Fibroblast of lung (primary cell): ENCODE data around the gene KCTD2. TPM values are rescaled to one million over a fixed set of nuclear protein-coding genes. Genes with fewer than 3 reads are reported as not detected.

Source experiments
- DNase-seq, 2 donors: peaks; one replicate each; pipeline versions ENCODE4 v3.0.0 to v3.0.0-alpha.2; 2010; ENCODE audit warnings: low read depth in 2 of 2
- H2AFZ ChIP-seq: 2 replicates; pipeline ENCODE4 v1.5.1; 2012; ENCODE audit warnings: low read length, control low read depth, inconsistent platforms
- H3K27ac ChIP-seq: 2 replicates; pipeline ENCODE4 v1.5.1; 2011; ENCODE audit warnings: low read length, control low read depth; ENCODE audit not compliant: insufficient read depth
- H3K27me3 ChIP-seq: 2 replicates; pipeline ENCODE4 v1.5.1; 2011; ENCODE audit warnings: mild to moderate bottlenecking, low read length; ENCODE audit not compliant: control insufficient read depth, insufficient read depth
- H3K36me3 ChIP-seq: 2 replicates; pipeline ENCODE4 v1.5.1; 2011; ENCODE audit warnings: low read length; ENCODE audit not compliant: control insufficient read depth, insufficient read depth
- H3K4me1 ChIP-seq: 2 replicates; pipeline ENCODE4 v1.5.1; 2011; ENCODE audit warnings: low read length; ENCODE audit not compliant: control insufficient read depth, insufficient read depth; ENCODE audit errors: extremely low read depth
- H3K4me2 ChIP-seq: 2 replicates; pipeline ENCODE4 v1.5.1; 2011; ENCODE audit warnings: low read length, control low read depth; ENCODE audit not compliant: insufficient read depth; ENCODE audit errors: extremely low read depth
- H3K4me3 ChIP-seq, 4 experiments: fragments of 200-600 bp in 1 of 4; sonication (generic) in 1 of 4; replicated peaks in 1 of 4; 2 replicates each; pipeline ENCODE4 v1.5.1; 2011 to 2016; ENCODE audit warnings: low read length in 4 of 4, low read depth in 3 of 4, mild to moderate bottlenecking in 3 of 4, control low read depth in 2 of 4, inconsistent platforms in 1 of 4, mixed read lengths in 1 of 4; ENCODE audit not compliant: insufficient read depth in 1 of 4; ENCODE audit errors: control extremely low read depth in 1 of 4
- H3K79me2 ChIP-seq: 2 replicates; pipeline ENCODE4 v1.5.1; 2012; ENCODE audit warnings: mild to moderate bottlenecking, low read length, inconsistent platforms; ENCODE audit not compliant: control insufficient read depth, insufficient read depth
- H3K9ac ChIP-seq: 2 replicates; pipeline ENCODE4 v1.5.1; 2011; ENCODE audit warnings: mild to moderate bottlenecking, low read length, control low read depth; ENCODE audit not compliant: insufficient read depth
- H3K9me3 ChIP-seq: 2 replicates; pipeline ENCODE4 v1.5.1; 2012; ENCODE audit warnings: low read depth, low read length; ENCODE audit not compliant: control insufficient read depth, insufficient read depth
- H4K20me1 ChIP-seq: 2 replicates; pipeline ENCODE4 v1.5.1; 2011; ENCODE audit warnings: low read length; ENCODE audit not compliant: control insufficient read depth, insufficient read depth; ENCODE audit errors: extremely low read depth
- EZH2 ChIP-seq: IDR thresholded peaks from 2 replicates; pipeline ENCODE4 v1.5.1; 2012; ENCODE audit warnings: low read length, control low read depth, mild to moderate bottlenecking; ENCODE audit errors: missing control alignments
- polyA plus RNA-seq, 2 donors: library from polyadenylated mRNA; depleted of rRNA in 1 of 2; stranded (reverse) in 1 of 2; unstranded in 1 of 2; fragments of >200 nt; gene quantifications; 2 replicates each; pipeline ENCODE4 v1.2.1, GENCODE V29; 2011 to 2012; ENCODE audit warnings: missing spikeins in 1 of 2
- total RNA-seq: library from RNA; depleted of rRNA; stranded (reverse); fragments of >200 nt; gene quantifications from 2 replicates; pipeline ENCODE4 v1.2.1, GENCODE V29; 2014
- TF ChIP-seq, protein P1 (sequence below), 2 donors: IDR thresholded peaks in 1 of 2; conservative IDR thresholded peaks in 1 of 2; 1 replicate in 1 of 2; 2 replicates in 1 of 2; pipeline ENCODE4 v1.5.1; 2011 to 2012; ENCODE audit warnings: low read length in 2 of 2, control low read depth in 1 of 2, inconsistent platforms in 1 of 2, low read depth in 1 of 2, mild to moderate bottlenecking in 1 of 2

The KCTD2 gene
- total and polyA plus RNA-seq, 2 donors (not counting 1 experiment from before 2014, with no cell fraction given), result 17.7 to 29.5 TPM

DNA sequence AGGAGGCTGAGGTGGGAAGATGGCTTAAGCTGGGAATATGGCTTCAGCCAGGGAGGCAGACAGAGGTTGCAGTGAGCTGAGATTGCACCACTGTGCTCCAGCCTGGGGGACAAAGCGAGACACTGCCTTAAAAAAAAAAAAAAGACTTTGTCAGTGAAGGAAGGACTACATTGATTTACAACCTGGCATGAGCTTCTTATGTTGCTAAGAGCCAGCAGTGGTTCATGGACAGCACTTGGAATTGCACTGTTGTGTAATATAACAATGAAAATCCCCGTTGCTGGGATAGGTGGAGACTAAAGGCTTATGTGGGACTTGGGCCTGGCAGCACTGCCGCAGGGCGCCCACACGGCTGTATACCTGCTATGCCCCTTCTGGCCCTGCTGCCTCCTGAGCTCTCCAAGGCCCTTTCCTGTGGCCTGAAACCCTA is 26.6 kb downstream of the KCTD2 start:
- H3K79me2 ChIP-seq, result no peaks in the 10 kb centered on the region
- TF ChIP-seq EZH2, result no peak
- TF ChIP-seq, protein P1, sequence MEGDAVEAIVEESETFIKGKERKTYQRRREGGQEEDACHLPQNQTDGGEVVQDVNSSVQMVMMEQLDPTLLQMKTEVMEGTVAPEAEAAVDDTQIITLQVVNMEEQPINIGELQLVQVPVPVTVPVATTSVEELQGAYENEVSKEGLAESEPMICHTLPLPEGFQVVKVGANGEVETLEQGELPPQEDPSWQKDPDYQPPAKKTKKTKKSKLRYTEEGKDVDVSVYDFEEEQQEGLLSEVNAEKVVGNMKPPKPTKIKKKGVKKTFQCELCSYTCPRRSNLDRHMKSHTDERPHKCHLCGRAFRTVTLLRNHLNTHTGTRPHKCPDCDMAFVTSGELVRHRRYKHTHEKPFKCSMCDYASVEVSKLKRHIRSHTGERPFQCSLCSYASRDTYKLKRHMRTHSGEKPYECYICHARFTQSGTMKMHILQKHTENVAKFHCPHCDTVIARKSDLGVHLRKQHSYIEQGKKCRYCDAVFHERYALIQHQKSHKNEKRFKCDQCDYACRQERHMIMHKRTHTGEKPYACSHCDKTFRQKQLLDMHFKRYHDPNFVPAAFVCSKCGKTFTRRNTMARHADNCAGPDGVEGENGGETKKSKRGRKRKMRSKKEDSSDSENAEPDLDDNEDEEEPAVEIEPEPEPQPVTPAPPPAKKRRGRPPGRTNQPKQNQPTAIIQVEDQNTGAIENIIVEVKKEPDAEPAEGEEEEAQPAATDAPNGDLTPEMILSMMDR (conservative IDR thresholded peaks at IDR 0.05 in 1 of 2, IDR thresholded peaks at IDR 0.05 in 1 of 2; ENCODE audit: low read depth in 1 of 2, low read length in 2 of 2), result no peak
- H3K9me3 ChIP-seq, result no peaks in the 10 kb centered on the region
- H3K9ac ChIP-seq, result no peak overlapping the region
- no peak overlapping the region for H3K4me3 ChIP-seq
- no peaks in the 10 kb centered on the region for H3K27me3 ChIP-seq
- no peak overlapping the region for H3K27ac ChIP-seq
- H3K4me2 ChIP-seq, result no peak overlapping the region
- no peak overlapping the region for H2AFZ ChIP-seq
- no peak for DNase-seq
- peaks cover 11% of the 10 kb centered on the region for H3K4me1 ChIP-seq
- no peaks in the 10 kb centered on the region for H4K20me1 ChIP-seq
- H3K36me3 ChIP-seq, result no peaks in the 10 kb centered on the region

DNA sequence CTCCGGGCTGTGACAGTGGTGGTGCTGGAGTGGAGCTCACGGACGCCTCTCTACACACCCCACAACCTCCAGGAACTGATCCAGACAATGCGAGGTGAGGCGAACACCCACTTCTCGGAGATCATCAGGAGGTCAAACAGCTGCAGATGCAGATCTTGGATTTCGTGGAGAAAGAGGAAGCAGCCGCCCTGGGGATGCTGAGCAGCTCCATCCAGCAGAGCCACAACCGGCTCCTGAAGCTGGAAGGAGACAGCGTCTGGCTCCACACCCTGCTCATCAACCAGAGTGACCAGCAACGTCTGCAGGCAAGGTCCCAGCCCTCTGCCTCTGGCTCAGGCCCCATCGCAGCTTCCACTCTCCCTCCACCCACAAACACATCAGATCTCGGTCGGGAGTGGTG is 27.5 kb downstream of the KCTD2 start:
- no peak for DNase-seq

GRCh38 chr17:75075597-75076336 is 28.7 kb downstream of the KCTD2 start:
- Histone ChIP-seq H4K20me1 (no peaks in the 10 kb centered on the region), H3K4me2 (no peak overlapping the region), H3K4me1 (peaks cover 21% of the 10 kb centered on the region), H3K27ac (no peak overlapping the region), H3K27me3 (no peaks in the 10 kb centered on the region), H3K4me3 (no peak overlapping the region), H3K9ac (no peak overlapping the region), H3K9me3 (no peaks in the 10 kb centered on the region), H2AFZ (no peak overlapping the region), H3K36me3 (no peaks in the 10 kb centered on the region), H3K79me2 (no peaks in the 10 kb centered on the region)
- DNase-seq, result no peak
- no peak for TF ChIP-seq EZH2
- TF ChIP-seq, protein P1 (conservative IDR thresholded peaks at IDR 0.05 in 1 of 2, IDR thresholded peaks at IDR 0.05 in 1 of 2; ENCODE audit: low read depth in 1 of 2, low read length in 2 of 2), result no peak

More for the DNA sequence above, 27.5 kb downstream of the KCTD2 start:
- Histone ChIP-seq H3K36me3 (no peaks in the 10 kb centered on the region), H3K4me3 (no peak overlapping the region), H4K20me1 (no peaks in the 10 kb centered on the region), H3K9ac (no peak overlapping the region), H3K27ac (no peak overlapping the region), H3K27me3 (no peaks in the 10 kb centered on the region), H2AFZ (no peak overlapping the region), H3K4me2 (no peak overlapping the region), H3K79me2 (no peaks in the 10 kb centered on the region), H3K9me3 (no peaks in the 10 kb centered on the region), H3K4me1 (peaks cover 20% of the 10 kb centered on the region)
- TF ChIP-seq, protein P1 (conservative IDR thresholded peaks at IDR 0.05 in 1 of 2, IDR thresholded peaks at IDR 0.05 in 1 of 2; ENCODE audit: low read depth in 1 of 2, low read length in 2 of 2), result no peak
- no peak for TF ChIP-seq EZH2
